PC-9 (cell line): Measurements from ENCODE around the gene IL1RAPL1. TPM values are rescaled to one million over a fixed set of nuclear protein-coding genes. Genes with fewer than 3 reads are reported as not detected.

ENCODE experiments used
- BruUV-seq: library from RNA; stranded (reverse); fragments of 400-500 nt; replicated peaks from 2 replicates; lab custom pipeline; 2021; lab: Mats Ljungman, UMichigan
- CTCF ChIA-PET: fragments of 300-600 bp; sonication (Branson Sonifier 250); formaldehyde crosslinking; loops from one replicate; lab custom pipeline; 2022; ENCODE audit warnings: antibody characterized with exemption; lab: Charles Lee
- POLR2A ChIA-PET: fragments of 300-600 bp; sonication (Branson Sonifier 250); formaldehyde crosslinking; loops from one replicate; lab custom pipeline; 2022; ENCODE audit warnings: antibody characterized with exemption; ENCODE audit not compliant: unreplicated experiment; lab: Charles Lee
- DNase-seq, 2 experiments: peaks; one replicate each; pipeline versions ENCODE4 v3.0.0 to v3.0.0-alpha.2; 2015 to 2022; ENCODE audit warnings: mixed read lengths in 1 of 2
- H2AFZ ChIP-seq: fragments of 200-600 bp; sonication (generic); 2 replicates; pipeline ENCODE4 v1.8.1; 2017; ENCODE audit warnings: antibody characterized with exemption
- H3F3A ChIP-seq: fragments of 200-600 bp; sonication (generic); 2 replicates; pipeline ENCODE4 v1.8.1; 2017; ENCODE audit warnings: antibody characterized with exemption, mild to moderate bottlenecking, low read depth; ENCODE audit not compliant: insufficient read depth
- H3K27ac ChIP-seq: fragments of 200-600 bp; sonication (generic); 2 replicates; pipeline ENCODE4 v1.6.1; 2016; ENCODE audit warnings: mixed run types
- H3K27me3 ChIP-seq: fragments of 200-600 bp; sonication (generic); 2 replicates; pipeline ENCODE4 v1.6.1; 2016; ENCODE audit warnings: low read depth, mixed run types; ENCODE audit not compliant: insufficient read depth
- H3K36me3 ChIP-seq: fragments of 200-600 bp; sonication (generic); 2 replicates; pipeline ENCODE4 v1.6.1; 2016; ENCODE audit warnings: low read depth, mixed run types
- H3K4me1 ChIP-seq: fragments of 200-600 bp; sonication (generic); replicated peaks from 2 replicates; pipeline ENCODE4 v1.6.1; 2016; ENCODE audit warnings: mixed run types; ENCODE audit not compliant: insufficient read depth
- H3K4me2 ChIP-seq: fragments of 200-600 bp; sonication (generic); 2 replicates; pipeline ENCODE4 v1.6.1; 2017; ENCODE audit warnings: mixed run types
- H3K4me3 ChIP-seq: fragments of 200-600 bp; sonication (generic); 2 replicates; pipeline ENCODE4 v1.6.1; 2016; ENCODE audit warnings: mixed run types
- H3K79me2 ChIP-seq: fragments of 200-600 bp; sonication (generic); 2 replicates; pipeline ENCODE4 v1.6.1; 2017; ENCODE audit warnings: low read depth, mixed run types
- H3K9me2 ChIP-seq: fragments of 200-600 bp; sonication (generic); 2 replicates; pipeline ENCODE4 v1.8.1; 2017; ENCODE audit warnings: mild to moderate bottlenecking; ENCODE audit not compliant: insufficient read depth
- H3K9me3 ChIP-seq: fragments of 200-600 bp; sonication (generic); 2 replicates; pipeline ENCODE4 v1.8.1; 2016; ENCODE audit warnings: low read depth; ENCODE audit not compliant: insufficient read depth
- H4K20me1 ChIP-seq: fragments of 200-600 bp; sonication (generic); 2 replicates; pipeline ENCODE4 v1.8.1; 2017; ENCODE audit not compliant: insufficient read depth
- EZH2 ChIP-seq: fragments of 200-600 bp; sonication (generic); IDR thresholded peaks from 2 replicates; pipeline ENCODE4 v1.8.0; 2017; ENCODE audit warnings: antibody characterized with exemption, low read depth
- intact Hi-C: fragments of 100-400 bp; cut with micrococcal nuclease; formaldehyde crosslinking; loops from one replicate; pipeline ENCODE4 v1.10.0; 2022; ENCODE audit not compliant: unreplicated experiment
- total RNA-seq: library from RNA; stranded (reverse); gene quantifications from 2 replicates; pipeline ENCODE4 v1.2.3, GENCODE V29; 2021
- TF ChIP-seq, protein P1 (sequence below): fragments of 200-600 bp; sonication (generic); conservative IDR thresholded peaks from 2 replicates; pipeline ENCODE4 v1.6.1; 2017; ENCODE audit warnings: mixed run types, antibody characterized with exemption, mild to moderate bottlenecking, moderate library complexity

The IL1RAPL1 gene
- total RNA-seq, 1 experiment from 2014 or later, result 0.26 TPM

DNA sequence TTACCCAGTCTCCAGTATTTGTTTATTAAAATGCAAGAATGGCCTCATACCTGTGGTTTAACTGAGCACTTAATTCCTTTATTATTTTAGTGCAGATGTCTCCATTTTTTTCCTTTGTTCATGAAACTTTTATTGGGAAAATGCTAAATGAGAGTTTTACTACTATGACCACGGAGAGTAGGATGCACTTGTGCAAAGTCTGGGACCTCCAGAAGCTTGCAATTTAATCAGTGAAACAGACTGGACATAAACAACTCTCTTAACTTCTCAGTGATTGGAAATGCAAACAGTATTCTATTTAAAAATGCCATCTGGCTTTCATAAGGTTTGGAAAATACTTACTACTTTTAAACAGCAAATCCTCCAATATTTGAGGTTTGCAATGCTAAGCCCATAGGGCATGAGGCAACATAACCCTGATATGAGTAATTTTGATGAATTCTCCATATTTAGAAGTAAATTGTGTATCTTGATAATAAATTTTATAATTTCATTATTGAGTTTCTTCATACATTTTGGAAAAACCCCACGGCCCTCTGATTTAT, 909.5 kb downstream of the IL1RAPL1 start:
- CTCF ChIA-PET, result no interaction called here
- H3K4me1 ChIP-seq, result no peaks in the 10 kb centered on the region
- no peak for DNase-seq
- BruUV-seq, result no TSS peak
- H3K79me2 ChIP-seq, result no peaks in the 10 kb centered on the region
- intact Hi-C loops, result no loop called here
- POLR2A ChIA-PET, result no interaction called here
- H3K9me2 ChIP-seq, result no peaks in the 10 kb centered on the region
- no peaks in the 10 kb centered on the region for H3F3A ChIP-seq
- no peak overlapping the region for H3K27ac ChIP-seq
- no peaks in the 10 kb centered on the region for H3K9me3 ChIP-seq
- no peak for TF ChIP-seq EZH2
- TF ChIP-seq, protein P1, sequence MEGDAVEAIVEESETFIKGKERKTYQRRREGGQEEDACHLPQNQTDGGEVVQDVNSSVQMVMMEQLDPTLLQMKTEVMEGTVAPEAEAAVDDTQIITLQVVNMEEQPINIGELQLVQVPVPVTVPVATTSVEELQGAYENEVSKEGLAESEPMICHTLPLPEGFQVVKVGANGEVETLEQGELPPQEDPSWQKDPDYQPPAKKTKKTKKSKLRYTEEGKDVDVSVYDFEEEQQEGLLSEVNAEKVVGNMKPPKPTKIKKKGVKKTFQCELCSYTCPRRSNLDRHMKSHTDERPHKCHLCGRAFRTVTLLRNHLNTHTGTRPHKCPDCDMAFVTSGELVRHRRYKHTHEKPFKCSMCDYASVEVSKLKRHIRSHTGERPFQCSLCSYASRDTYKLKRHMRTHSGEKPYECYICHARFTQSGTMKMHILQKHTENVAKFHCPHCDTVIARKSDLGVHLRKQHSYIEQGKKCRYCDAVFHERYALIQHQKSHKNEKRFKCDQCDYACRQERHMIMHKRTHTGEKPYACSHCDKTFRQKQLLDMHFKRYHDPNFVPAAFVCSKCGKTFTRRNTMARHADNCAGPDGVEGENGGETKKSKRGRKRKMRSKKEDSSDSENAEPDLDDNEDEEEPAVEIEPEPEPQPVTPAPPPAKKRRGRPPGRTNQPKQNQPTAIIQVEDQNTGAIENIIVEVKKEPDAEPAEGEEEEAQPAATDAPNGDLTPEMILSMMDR, result no peak
- no peaks in the 10 kb centered on the region for H3K36me3 ChIP-seq
- no peaks in the 10 kb centered on the region for H4K20me1 ChIP-seq
- H3K4me2 ChIP-seq, result no peak overlapping the region
- H3K4me3 ChIP-seq, result no peak overlapping the region
- no peaks in the 10 kb centered on the region for H3K27me3 ChIP-seq
- no peak overlapping the region for H2AFZ ChIP-seq

DNA sequence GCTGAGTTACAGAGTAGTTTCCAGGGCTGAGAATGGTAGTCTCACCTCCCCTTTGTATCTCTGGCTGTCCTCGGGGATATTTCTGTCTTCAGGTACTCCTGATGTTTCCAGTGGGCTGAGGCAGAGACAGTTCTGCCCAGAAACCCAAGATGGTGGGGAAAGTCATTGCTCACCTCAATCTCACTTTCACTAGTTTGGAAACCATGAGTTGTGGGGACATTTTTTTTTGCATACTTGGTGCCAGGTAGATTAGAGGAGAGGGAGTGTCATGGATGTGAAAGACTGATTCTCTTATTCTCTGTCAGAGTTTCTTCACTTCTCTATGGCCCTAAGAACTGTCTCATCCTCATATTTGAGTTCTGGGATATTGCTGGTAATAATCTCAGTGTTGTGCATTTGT, 919.5 kb downstream of the IL1RAPL1 start:
- no peaks in the 10 kb centered on the region for H3K4me1 ChIP-seq
- no peak for DNase-seq
- CTCF ChIA-PET, result no interaction called here
- no peak overlapping the region for H2AFZ ChIP-seq
- intact Hi-C loops, result no loop called here
- H3K79me2 ChIP-seq, result no peaks in the 10 kb centered on the region
- H3K27ac ChIP-seq, result no peak overlapping the region
- BruUV-seq, result no TSS peak
- POLR2A ChIA-PET, result no interaction called here
- TF ChIP-seq EZH2, result no peak
- TF ChIP-seq, protein P1, result no peak
- H3K4me3 ChIP-seq, result no peak overlapping the region
- H3K4me2 ChIP-seq, result no peak overlapping the region
- H3K27me3 ChIP-seq, result no peaks in the 10 kb centered on the region
- no peaks in the 10 kb centered on the region for H3K9me3 ChIP-seq
- no peaks in the 10 kb centered on the region for H3F3A ChIP-seq
- no peaks in the 10 kb centered on the region for H4K20me1 ChIP-seq
- H3K36me3 ChIP-seq, result no peaks in the 10 kb centered on the region
- no peaks in the 10 kb centered on the region for H3K9me2 ChIP-seq

DNA sequence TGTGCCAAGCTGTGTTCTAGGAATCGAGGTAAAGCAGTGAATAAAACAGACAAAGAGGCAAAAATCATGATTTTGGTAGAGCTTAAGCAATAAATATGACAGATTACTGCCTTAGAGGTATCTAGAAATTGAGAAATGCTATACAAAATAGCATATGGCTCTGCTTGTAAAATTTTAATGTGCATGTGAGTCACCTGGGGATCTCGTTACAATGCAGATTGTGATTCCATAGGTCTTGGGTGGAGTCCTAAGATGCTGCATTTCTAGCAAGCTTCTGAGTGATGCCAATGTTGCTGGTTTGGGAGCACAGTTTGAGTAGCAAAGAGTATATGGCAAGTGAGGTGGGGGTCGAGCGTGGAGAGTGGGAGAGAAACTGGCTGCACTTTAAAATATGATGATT, 930.9 kb downstream of the IL1RAPL1 start:
- H3K27ac ChIP-seq, result no peak overlapping the region
- no TSS peak for BruUV-seq
- no peak for DNase-seq
- H3K36me3 ChIP-seq, result no peaks in the 10 kb centered on the region
- TF ChIP-seq, protein P1, result no peak
- no peak for TF ChIP-seq EZH2
- no peaks in the 10 kb centered on the region for H3K4me1 ChIP-seq
- intact Hi-C loops, result no loop called here
- H3K27me3 ChIP-seq, result no peaks in the 10 kb centered on the region
- no peaks in the 10 kb centered on the region for H3K9me2 ChIP-seq
- H3F3A ChIP-seq, result no peaks in the 10 kb centered on the region
- H3K9me3 ChIP-seq, result no peaks in the 10 kb centered on the region
- ChIA-PET POLR2A (no interaction called here), CTCF (no interaction called here)
- no peak overlapping the region for H3K4me3 ChIP-seq
- H3K4me2 ChIP-seq, result no peak overlapping the region
- no peaks in the 10 kb centered on the region for H3K79me2 ChIP-seq
- H4K20me1 ChIP-seq, result no peaks in the 10 kb centered on the region
- no peak overlapping the region for H2AFZ ChIP-seq
